Mucosa of stomach (tissue), 1 donor: Measurements from ENCODE around the gene TEX2.

ENCODE experiments used
- H3K27me3 ChIP-seq: one replicate; pipeline ENCODE4 v1.7.0; 2013; ENCODE audit warnings: mild to moderate bottlenecking, low read length; ENCODE audit not compliant: control insufficient read depth, insufficient read depth
- H3K36me3 ChIP-seq: one replicate; pipeline ENCODE4 v1.7.0; 2013; ENCODE audit warnings: low read length; ENCODE audit not compliant: control insufficient read depth, insufficient read depth
- H3K4me1 ChIP-seq: one replicate; pipeline ENCODE4 v1.7.0; 2013; ENCODE audit warnings: mild to moderate bottlenecking, low read length; ENCODE audit not compliant: control insufficient read depth, insufficient read depth
- H3K4me3 ChIP-seq: one replicate; pipeline ENCODE4 v1.7.0; 2013; ENCODE audit warnings: low read length
- H3K9ac ChIP-seq: one replicate; pipeline ENCODE4 v1.7.0; 2013; ENCODE audit warnings: mild to moderate bottlenecking, low read length, moderate library complexity
- H3K9me3 ChIP-seq: one replicate; pipeline ENCODE4 v1.7.0; 2013; ENCODE audit warnings: mild to moderate bottlenecking, low read length, moderate library complexity; ENCODE audit not compliant: control insufficient read depth
- donor health status: Pancreatic carcinoma.

TEX2 gene

GRCh38 chr17:64282753-64283080, 19.7 kb upstream of the TEX2 start:
- Histone ChIP-seq H3K36me3 (no peaks in the 10 kb centered on the region), H3K9ac (no peak overlapping the region), H3K27me3 (no peaks in the 10 kb centered on the region), H3K4me1 (no peaks in the 10 kb centered on the region), H3K9me3 (no peaks in the 10 kb centered on the region), H3K4me3 (no peak overlapping the region)

- H3K27me3 ChIP-seq: no peaks in the 10 kb centered on the region
- H3K9ac ChIP-seq: no peak overlapping the region
- no peaks in the 10 kb centered on the region for H3K9me3 ChIP-seq
- H3K4me1 ChIP-seq: no peaks in the 10 kb centered on the region
- H3K4me3 ChIP-seq: no peak overlapping the region
- H3K36me3 ChIP-seq: no peaks in the 10 kb centered on the region
Observed at GRCh38 chr17:64281962-64282752, 19.1 kb upstream of the TEX2 start.

- H3K9ac ChIP-seq: no peak overlapping the region
- no peaks in the 10 kb centered on the region for H3K36me3 ChIP-seq
- H3K9me3 ChIP-seq: no peaks in the 10 kb centered on the region
- H3K4me1 ChIP-seq: no peaks in the 10 kb centered on the region
- H3K4me3 ChIP-seq: no peak overlapping the region
- H3K27me3 ChIP-seq: no peaks in the 10 kb centered on the region
Observed at GRCh38 chr17:64278614-64279013, 15.6 kb upstream of the TEX2 start.

- H3K9ac ChIP-seq: no peak overlapping the region
- no peaks in the 10 kb centered on the region for H3K27me3 ChIP-seq
Observed at GRCh38 chr17:64277831-64278562, 14.9 kb upstream of the TEX2 start.

GRCh38 chr17:64276961-64277505, 14.0 kb upstream of the TEX2 start:
- Histone ChIP-seq H3K27me3 (no peaks in the 10 kb centered on the region), H3K9me3 (no peaks in the 10 kb centered on the region), H3K9ac (no peak overlapping the region), H3K4me3 (no peak overlapping the region), H3K4me1 (no peaks in the 10 kb centered on the region), H3K36me3 (no peaks in the 10 kb centered on the region)

More at GRCh38 chr17:64277831-64278562, 14.9 kb upstream of the TEX2 start:
- no peak overlapping the region for H3K4me3 ChIP-seq
- no peaks in the 10 kb centered on the region for H3K4me1 ChIP-seq
- no peaks in the 10 kb centered on the region for H3K9me3 ChIP-seq
- H3K36me3 ChIP-seq: no peaks in the 10 kb centered on the region

GRCh38 chr17:64275016-64275415, 12.0 kb upstream of the TEX2 start:
- no peak overlapping the region for H3K9ac ChIP-seq
- H3K4me3 ChIP-seq: no peak overlapping the region
- H3K36me3 ChIP-seq: no peaks in the 10 kb centered on the region
- no peaks in the 10 kb centered on the region for H3K27me3 ChIP-seq
- no peaks in the 10 kb centered on the region for H3K4me1 ChIP-seq
- no peaks in the 10 kb centered on the region for H3K9me3 ChIP-seq

GRCh38 chr17:64273006-64273405, 9.9 kb upstream of the TEX2 start:
- Histone ChIP-seq H3K27me3 (peaks cover 13% of the 10 kb centered on the region), H3K36me3 (no peaks in the 10 kb centered on the region), H3K4me3 (no peak overlapping the region), H3K4me1 (no peaks in the 10 kb centered on the region), H3K9ac (no peak overlapping the region), H3K9me3 (no peaks in the 10 kb centered on the region)

- H3K36me3 ChIP-seq: no peaks in the 10 kb centered on the region
- no peaks in the 10 kb centered on the region for H3K9me3 ChIP-seq
- H3K4me1 ChIP-seq: no peaks in the 10 kb centered on the region
- H3K4me3 ChIP-seq: no peak overlapping the region
- no peak overlapping the region for H3K9ac ChIP-seq
- peaks cover 19% of the 10 kb centered on the region for H3K27me3 ChIP-seq
Observed at GRCh38 chr17:64270885-64271284, 7.8 kb upstream of the TEX2 start.

GRCh38 chr17:64269687-64270649, 6.9 kb upstream of the TEX2 start:
- Histone ChIP-seq H3K4me1 (no peaks in the 10 kb centered on the region), H3K27me3 (peaks cover 19% of the 10 kb centered on the region), H3K9me3 (no peaks in the 10 kb centered on the region), H3K4me3 (no peak overlapping the region), H3K9ac (no peak overlapping the region), H3K36me3 (no peaks in the 10 kb centered on the region)

- Histone ChIP-seq H3K4me1 (peaks cover 11% of the 10 kb centered on the region), H3K36me3 (no peaks in the 10 kb centered on the region), H3K9ac (no peak overlapping the region), H3K27me3 (peaks cover 19% of the 10 kb centered on the region), H3K4me3 (no peak overlapping the region), H3K9me3 (no peaks in the 10 kb centered on the region)
Observed at GRCh38 chr17:64264891-64265290, 1.8 kb upstream of the TEX2 start.

GRCh38 chr17:64262198-64262999, 661 bp downstream of the TEX2 start:
- Histone ChIP-seq H3K36me3 (no peaks in the 10 kb centered on the region), H3K4me3 (peak overlapping the region; percentile 53), H3K9ac (peak overlapping the region; percentile 69), H3K9me3 (no peaks in the 10 kb centered on the region), H3K4me1 (peaks cover 11% of the 10 kb centered on the region), H3K27me3 (peaks cover 5% of the 10 kb centered on the region)
